Measurements from ENCODE around the gene NINJ2. TPM values are rescaled to one million over a fixed set of nuclear protein-coding genes. Genes with fewer than 3 reads are reported as not detected.

NINJ2 gene
- total RNA-seq, 1 donor from 2014 or later, result 5.3 TPM

GRCh38 chr12:563250-563781, 99.9 kb downstream of the NINJ2 start:
- ATAC-seq (no peak), DNase-seq (no peak)
- intact Hi-C loops (cut with micrococcal nuclease), result no loop called here

- intact Hi-C loops (cut with micrococcal nuclease), result no loop called here
- ATAC-seq (no peak), DNase-seq (no peak)
Measured at GRCh38 chr12:562634-563033, 100.6 kb downstream of the NINJ2 start.

- ATAC-seq (peak; percentile 24), DNase-seq (peak; percentile 57)
- intact Hi-C loops (cut with micrococcal nuclease), result no loop called here
Measured at GRCh38 chr12:561908-562593, 101.2 kb downstream of the NINJ2 start.

GRCh38 chr12:561391-561705, 101.9 kb downstream of the NINJ2 start:
- DNase-seq, result no peak
- ATAC-seq, result no peak
- intact Hi-C loops (cut with micrococcal nuclease), result no loop called here

- intact Hi-C loops (cut with micrococcal nuclease), result no loop called here
- no peak for ATAC-seq
- no peak for DNase-seq
Measured at GRCh38 chr12:560691-561390, 102.4 kb downstream of the NINJ2 start.

- ATAC-seq (no peak), DNase-seq (no peak)
- intact Hi-C loops (cut with micrococcal nuclease), result no loop called here
Measured at GRCh38 chr12:559906-560455, 103.3 kb downstream of the NINJ2 start.

- intact Hi-C loops (cut with micrococcal nuclease), result no loop called here
- DNase-seq (no peak), ATAC-seq (no peak)
Measured at GRCh38 chr12:559208-559905, 103.9 kb downstream of the NINJ2 start.

- ATAC-seq (no peak), DNase-seq (no peak)
- intact Hi-C loops (cut with micrococcal nuclease), result no loop called here
Measured at GRCh38 chr12:558580-558979, 104.7 kb downstream of the NINJ2 start.

GRCh38 chr12:556498-556897, 106.7 kb downstream of the NINJ2 start:
- intact Hi-C loops (cut with micrococcal nuclease), result no loop called here
- ATAC-seq (no peak), DNase-seq (no peak)

- intact Hi-C loops (cut with micrococcal nuclease), result no loop called here
- ATAC-seq, result no peak
- no peak for DNase-seq
Measured at GRCh38 chr12:554001-554285, 109.3 kb downstream of the NINJ2 start.

GRCh38 chr12:553216-554000, 109.8 kb downstream of the NINJ2 start:
- DNase-seq, result no peak
- no peak for ATAC-seq
- intact Hi-C loops (cut with micrococcal nuclease), result no loop called here

GRCh38 chr12:552466-552865, 110.8 kb downstream of the NINJ2 start:
- DNase-seq (no peak), ATAC-seq (peak; percentile 51)
- intact Hi-C loops (cut with micrococcal nuclease), result no loop called here

GRCh38 chr12:550473-551260, 112.6 kb downstream of the NINJ2 start:
- peak; percentile 72 for ATAC-seq
- peak; percentile 84 for DNase-seq
- intact Hi-C loops (cut with micrococcal nuclease), result no loop called here

GRCh38 chr12:549476-550082, 113.7 kb downstream of the NINJ2 start:
- intact Hi-C loops (cut with micrococcal nuclease), result loop anchor here (5.0 kb wide), 1 partner anchor 92 kb away; the partner anchor contains the start of gene B4GALNT3
- ATAC-seq (peak; percentile 32), DNase-seq (peak; percentile 70)

- no peak for DNase-seq
- intact Hi-C loops (cut with micrococcal nuclease), result loop anchor here (5.0 kb wide), 1 partner anchor 91 kb away; the partner anchor contains the start of gene B4GALNT3
- no peak for ATAC-seq
Measured at GRCh38 chr12:547883-548470, 115.3 kb downstream of the NINJ2 start.

GRCh38 chr12:546920-547845, 116.1 kb downstream of the NINJ2 start:
- peak; percentile 47 for ATAC-seq

More at GRCh38 chr12:546920-547845, 116.1 kb downstream of the NINJ2 start:
- intact Hi-C loops (cut with micrococcal nuclease), result loop anchor here (5.0 kb wide), 1 partner anchor 90 kb away; the partner anchor contains the start of gene B4GALNT3
- DNase-seq, result peak; percentile 81
